ENCODE measurements around the gene ZDHHC11.
A peak's percentile ranks its signal among the peaks of the same experiment; 100 is the strongest.

The ZDHHC11 gene, protein sequence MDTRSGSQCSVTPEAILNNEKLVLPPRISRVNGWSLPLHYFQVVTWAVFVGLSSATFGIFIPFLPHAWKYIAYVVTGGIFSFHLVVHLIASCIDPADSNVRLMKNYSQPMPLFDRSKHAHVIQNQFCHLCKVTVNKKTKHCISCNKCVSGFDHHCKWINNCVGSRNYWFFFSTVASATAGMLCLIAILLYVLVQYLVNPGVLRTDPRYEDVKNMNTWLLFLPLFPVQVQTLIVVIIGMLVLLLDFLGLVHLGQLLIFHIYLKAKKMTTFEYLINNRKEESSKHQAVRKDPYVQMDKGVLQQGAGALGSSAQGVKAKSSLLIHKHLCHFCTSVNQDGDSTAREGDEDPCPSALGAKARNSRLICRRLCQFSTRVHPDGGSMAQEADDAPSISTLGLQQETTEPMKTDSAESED

DNA sequence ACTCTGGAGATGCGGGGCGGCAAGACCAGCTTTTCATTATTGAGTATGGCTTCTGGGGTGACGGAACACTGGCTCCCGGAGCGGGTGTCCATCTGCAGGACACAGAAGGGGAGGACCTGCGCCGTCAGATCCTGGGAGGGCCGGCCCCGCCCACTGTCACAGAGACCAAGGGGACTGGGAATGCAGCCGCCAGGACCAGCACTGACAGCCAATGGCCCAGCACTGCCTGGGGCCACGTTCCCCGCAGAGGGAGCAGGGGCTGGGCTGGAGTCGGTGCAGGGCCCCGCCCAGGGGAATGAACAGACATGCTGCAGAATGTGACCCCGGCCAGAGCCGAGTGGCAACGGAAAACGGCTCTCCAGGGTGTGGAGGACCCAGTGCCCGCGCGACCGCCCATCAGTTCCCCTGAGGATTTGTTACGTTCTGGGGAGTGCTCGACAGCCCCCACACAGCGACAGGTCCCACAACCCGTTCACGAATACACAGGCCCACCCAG lies at the start of gene ZDHHC11:
Gene ZDHHC11 (minus strand): TSS at position 476 of the 496 bp plus-strand sequence. CDS start 384 bp downstream, at position 92.
- no peak for DNase-seq (ENCODE audit: low spot score)

DNA sequence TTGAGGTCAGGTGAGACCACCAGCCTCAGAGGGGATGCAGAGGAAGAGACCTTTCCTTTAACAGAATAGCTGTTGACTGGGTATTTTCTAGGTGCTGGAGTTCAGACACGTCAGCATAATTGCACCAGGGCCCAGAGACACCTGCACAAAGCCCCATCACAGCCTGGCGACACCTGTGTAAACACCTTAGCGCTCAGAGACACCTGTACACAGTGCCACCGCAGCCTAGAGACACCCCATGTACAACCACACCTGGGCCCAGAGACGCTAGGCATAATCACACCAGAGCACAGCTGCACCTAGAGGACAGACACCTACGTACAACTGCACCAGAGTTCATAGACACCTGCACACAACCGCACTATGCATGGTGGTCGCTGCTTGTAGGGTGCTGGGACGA lies 42.9 kb upstream of the ZDHHC11 start:
- no peak for DNase-seq (ENCODE audit: low spot score)

DNA sequence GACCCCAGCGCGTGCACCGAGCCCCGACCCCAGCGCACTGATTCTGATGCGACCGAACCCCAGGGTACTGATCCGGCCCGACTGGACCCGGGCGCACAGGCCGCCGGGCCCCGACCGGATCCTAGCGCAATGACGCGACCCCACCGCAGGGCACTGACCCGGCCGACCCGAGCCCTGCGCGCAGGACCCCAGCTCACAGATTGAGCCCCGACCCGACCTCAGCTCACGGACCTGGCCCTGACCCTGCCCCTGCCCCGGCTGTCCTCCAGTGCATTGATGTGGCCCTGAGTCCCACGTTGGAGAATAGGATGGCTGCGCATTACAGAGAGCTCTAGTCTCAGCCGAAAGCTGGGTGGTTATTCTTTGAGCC lies 42.3 kb upstream of the ZDHHC11 start:
- DNase-seq (ENCODE audit: low spot score): no peak

DNA sequence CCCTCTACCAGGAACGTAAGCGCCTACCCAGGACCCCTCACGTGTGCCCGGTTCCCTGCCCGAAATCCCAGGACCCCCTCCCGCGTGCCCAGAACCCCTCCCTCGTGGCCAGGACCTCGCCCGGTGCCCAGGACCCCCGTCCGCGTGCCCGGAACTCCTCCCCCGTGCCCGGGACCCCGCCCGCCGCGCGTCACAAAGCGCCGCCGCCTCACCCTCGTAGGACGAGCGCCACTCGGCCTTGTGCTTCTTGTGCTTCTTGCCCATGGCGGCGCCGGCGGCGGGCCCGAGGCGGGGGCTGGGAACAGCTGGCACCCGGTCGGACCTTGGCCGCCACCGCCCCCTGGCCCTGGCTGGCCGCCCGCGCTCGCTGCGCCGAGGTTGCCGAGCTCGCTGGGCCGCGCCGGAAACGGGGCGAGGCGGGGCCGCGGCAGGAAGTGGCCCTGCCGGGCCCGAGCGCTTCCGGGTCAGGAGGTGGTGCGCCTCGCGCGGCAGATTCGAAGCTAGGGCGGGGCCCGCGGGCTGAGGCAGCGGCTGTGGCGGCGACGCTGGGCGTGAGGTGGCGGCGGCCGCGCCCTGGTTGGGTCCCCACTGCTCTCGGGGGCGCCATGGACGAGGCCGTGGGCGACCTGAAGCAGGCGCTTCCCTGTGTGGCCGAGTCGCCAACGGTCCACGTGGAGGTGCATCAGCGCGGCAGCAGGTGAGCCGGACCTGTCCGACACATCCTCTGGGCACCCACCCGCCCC lies 41.8 kb upstream of the ZDHHC11 start, which contains the start of the genes BRD9 and TRIP13:
Gene BRD9 (minus strand): TSS at position 408 of the 743 bp plus-strand sequence. CDS start 144 bp downstream, at position 264.
Gene TRIP13 (plus strand): TSS at position 491 of the 743 bp plus-strand sequence. CDS start 115 bp downstream, at position 606.
- peak; percentile 89 for DNase-seq (ENCODE audit: low spot score)

DNA sequence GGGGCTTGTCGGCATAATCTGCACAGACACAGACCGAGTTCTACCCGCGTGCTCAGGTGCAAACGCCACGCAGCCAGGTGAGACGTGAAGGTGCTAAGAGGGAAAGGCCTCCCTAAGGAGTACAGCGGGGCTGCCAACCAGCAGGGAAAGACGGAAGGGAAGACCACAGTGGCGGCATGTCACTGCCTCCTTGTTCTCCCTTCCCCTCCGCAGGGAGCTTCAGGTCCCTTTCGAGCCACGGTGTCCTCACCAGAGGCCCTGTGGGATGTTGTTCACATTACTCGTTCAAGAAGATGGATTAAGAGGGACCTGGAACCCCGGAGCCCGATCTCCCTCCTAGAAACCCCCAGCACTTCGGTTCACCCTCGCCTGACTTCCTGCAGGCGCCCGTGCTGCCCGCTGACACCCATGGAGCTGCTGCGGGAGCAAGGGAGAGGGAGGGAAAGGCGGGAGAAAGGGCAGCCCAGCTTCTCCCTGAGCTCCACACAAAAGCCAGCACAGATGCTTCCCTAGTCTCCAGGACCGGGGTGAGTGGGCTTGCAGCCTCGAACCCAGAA lies 41.1 kb upstream of the ZDHHC11 start:
- no peak for DNase-seq (ENCODE audit: low spot score)

DNA sequence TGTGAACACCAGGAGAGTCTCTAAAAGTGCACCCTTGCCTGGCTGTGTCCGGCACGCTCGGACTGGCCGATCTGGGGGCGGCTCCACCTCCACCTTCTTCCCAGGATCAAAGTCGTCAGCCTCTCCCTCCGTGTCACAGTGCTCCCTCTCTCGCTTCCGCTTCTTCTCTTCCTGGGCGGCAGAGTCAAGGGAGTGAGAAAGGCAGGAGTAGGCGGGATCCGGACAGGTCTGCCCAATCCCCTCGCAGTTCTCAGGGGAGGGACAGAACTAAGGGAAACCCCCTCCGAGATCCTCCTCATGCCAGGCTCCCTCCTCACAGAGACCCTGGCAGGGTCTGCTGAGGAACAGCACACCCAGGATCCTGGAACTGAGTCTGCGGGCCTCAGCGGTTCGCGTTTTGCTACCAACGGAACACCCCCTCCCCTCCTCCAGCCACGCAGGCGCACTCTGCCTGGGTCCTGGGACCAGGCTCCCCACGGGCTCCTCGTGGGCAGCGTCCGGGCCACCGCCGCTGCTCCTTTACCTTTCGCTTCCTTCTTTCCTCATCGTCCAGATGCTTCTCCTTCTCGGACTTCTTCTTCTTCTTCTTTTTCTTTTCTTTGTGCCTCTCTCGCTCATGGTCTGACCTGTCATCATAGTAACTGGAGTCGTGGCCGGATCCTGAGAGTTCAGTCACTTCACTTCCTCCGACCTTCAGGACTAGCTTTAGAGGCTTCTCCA lies 40.5 kb upstream of the ZDHHC11 start:
- DNase-seq (ENCODE audit: low spot score): no peak

DNA sequence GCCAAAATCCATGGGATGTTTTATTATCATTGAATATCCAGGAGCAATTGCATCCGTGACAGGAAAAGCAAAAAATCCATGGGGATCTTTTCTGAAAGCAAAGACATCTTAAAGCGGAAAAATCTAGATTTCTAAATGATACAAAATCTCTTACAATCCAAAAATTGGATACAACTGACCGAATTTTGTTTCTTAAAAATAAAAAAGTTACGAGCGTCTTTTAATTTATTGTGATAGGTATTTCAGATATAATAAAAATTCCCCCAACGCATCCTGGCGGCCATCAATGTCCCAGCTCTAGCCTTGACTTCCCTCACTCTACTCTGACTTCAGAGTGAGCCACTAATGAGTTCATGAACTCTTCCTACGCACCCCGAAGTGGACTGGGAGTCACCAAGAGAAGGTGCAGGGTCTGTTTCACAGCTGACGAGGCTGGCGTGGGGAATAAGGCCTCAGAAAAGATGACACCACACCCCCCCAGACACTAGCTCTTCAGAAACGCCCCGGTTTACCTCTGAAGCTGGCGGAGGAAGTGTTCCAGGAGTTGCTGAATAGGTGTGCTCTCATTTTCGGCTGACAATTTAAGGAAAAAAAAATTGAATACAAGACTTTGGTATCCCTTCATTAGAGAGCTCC lies 38.4 kb upstream of the ZDHHC11 start:
- DNase-seq (ENCODE audit: low spot score): no peak

DNA sequence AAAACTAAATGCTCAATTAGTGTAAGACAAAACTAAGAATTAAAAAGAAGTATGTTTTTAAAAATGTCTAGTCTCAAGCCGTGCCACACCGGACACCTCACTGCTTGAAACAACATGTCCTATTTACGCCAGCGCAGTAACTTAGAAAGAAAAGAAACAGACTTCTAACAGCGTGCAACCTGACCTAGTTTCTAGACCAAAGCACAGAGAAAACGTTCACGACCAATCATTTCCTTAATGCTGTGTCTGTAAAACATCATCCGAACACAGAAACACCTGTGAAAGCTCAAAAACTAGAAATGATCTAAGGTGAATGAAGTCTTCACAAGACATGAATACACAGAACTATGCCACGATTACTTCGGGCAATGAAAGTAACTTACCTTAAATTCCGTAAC lies 37.9 kb upstream of the ZDHHC11 start:
- DNase-seq (ENCODE audit: low spot score): no peak

DNA sequence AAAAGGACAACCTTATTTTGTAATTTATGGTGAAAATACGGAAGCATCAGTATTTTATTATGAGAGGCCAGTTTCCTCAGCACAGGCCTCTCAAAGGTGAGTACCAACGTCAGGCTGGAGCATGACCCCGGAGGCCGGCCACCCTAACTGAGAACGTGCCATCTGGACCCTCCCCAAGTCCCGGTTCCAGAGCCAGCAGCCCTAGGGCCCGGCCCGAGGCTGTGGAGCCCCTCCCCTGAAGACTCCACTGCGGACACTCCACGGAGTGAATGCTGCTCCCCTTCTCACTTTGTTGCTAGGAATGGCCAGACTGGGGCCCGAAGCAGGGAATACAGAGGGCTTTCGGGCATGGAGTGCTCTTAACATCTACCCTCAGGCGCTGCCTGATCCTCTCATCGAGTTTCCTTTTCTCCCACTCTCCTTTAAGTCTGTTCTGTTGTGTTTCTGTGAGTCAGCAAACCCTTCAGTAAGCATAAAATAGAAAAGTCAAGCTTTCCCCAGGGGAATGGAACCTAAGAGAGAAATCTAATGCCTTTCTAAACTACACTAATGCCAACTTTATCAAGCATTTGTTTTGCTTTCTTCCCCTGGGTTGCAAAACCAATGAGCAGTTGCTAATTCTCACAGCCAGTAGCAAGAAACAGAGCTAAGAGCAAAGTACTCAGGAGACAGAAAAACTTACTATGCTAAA lies 37.3 kb upstream of the ZDHHC11 start:
- no peak for DNase-seq (ENCODE audit: low spot score)

DNA sequence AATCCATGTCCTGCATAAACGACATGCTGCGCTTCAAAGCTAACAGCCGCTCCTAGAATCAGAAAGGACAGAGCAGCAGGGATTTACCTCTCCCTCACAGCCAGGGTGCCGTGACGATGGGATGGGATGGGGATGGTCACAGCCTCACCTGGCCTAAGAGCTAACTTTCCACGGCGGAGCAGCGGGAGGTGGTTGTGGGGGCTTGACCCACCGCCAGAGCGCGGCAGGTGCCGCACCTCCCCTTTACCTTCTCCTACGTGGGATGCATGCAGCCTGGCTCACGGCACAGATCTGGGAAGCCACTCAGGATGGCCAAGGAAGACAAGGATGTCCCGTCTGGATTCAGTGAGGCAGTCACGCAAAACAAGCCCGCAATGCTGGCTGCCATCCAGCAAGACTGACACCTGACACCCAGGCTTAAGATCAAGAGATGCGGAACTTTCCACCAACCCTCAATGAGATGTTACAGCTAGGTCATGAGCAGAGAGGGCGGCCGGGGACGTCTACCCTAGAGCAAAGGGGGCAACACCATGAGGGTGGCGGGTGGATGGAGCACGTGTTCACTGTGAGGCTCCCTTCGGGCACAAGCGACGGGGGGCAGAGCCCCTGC lies 36.0 kb upstream of the ZDHHC11 start:
- no peak for DNase-seq (ENCODE audit: low spot score)

DNA sequence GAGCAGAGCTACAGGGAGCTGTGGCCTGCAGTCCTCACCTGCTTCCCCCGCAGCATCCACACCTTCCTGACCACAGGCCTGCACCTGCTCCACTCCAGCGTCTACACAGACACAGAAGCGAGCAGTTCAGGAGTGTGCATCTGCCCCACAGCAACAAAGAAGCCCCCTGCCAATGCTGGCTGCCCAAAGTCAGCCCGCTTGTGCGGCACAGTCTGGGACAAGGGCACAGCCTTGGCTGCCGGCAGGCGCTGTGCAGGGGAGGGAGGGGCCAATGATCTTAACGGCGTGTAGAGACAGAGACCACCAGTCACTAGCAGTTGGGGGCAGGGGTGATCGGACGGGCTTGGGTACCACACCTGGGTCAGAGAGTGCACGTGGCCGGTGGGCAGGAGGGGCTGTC lies 35.2 kb upstream of the ZDHHC11 start:
- no peak for DNase-seq (ENCODE audit: low spot score)

DNA sequence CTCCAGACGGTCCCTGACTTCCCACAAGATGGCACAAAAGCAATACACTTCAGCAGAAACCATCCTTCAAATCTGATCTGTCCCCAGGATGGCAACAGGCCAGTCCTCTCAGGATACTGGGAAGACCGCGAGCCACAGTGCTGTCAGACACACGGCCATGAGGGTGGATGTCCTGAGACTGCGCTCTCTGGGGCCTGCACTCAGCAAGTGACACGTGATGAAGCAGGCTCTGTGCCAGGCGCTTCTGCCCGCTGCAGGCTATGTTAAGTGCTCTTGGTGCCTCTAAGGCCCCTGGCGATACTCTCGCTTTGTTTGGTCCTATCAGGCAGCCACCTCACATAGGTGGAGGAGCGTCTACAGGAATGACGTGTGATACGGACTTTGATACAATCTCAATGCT lies 34.7 kb upstream of the ZDHHC11 start:
- DNase-seq (ENCODE audit: low spot score): no peak

DNA sequence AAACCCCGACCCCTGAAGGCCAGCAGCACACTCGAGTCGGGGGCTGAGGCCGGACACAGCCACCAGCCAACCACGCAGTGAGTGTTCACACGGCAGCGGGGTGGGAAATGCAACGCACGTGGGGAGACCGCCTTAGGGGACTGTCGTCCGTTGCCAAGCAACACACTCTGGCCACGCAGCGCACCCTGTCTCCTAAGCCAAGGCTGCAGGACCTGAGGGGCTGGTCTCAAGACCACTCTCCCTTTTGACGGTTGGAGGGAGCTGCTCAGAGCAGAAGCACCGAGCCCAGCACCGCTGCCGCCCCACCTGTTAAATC lies 34.3 kb upstream of the ZDHHC11 start:
- DNase-seq (ENCODE audit: low spot score): no peak

DNA sequence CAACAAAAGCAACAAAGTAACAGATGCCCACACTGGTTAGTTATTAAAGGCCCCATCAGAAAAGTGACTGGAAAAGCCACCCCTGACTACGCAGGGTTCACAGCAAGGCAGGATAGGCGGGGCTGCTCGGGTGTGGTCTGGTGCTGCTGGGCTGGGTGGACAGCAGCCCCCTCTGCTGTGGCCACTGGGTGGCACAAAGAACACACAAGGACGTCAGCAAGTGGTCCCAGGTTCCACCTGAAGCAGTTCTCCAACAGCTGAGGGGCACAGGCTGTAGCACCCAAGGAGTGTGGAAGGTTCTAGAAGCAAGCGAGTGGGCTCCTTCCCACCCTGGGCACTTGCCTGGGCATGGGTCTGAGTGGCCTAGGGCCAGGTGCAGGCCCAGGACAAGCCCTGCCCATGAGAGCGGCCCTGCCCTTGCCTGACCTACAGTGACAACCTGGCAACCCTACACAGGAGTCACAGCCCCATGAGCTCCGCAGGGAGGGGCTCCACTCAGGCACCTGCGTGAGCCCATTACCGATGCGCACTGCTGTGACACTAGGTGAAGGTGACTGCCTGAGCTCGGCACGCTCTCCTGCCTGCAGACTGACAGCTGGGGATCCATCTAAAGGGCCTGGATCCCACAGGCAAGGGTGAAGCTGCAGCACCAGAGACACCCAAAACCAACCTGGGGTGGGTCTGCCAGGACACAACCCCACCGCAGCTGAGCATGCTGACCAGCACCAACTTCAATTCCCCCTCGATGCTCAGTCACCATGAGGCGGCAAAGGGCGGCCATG lies 33.8 kb upstream of the ZDHHC11 start:
- DNase-seq (ENCODE audit: low spot score): no peak

DNA sequence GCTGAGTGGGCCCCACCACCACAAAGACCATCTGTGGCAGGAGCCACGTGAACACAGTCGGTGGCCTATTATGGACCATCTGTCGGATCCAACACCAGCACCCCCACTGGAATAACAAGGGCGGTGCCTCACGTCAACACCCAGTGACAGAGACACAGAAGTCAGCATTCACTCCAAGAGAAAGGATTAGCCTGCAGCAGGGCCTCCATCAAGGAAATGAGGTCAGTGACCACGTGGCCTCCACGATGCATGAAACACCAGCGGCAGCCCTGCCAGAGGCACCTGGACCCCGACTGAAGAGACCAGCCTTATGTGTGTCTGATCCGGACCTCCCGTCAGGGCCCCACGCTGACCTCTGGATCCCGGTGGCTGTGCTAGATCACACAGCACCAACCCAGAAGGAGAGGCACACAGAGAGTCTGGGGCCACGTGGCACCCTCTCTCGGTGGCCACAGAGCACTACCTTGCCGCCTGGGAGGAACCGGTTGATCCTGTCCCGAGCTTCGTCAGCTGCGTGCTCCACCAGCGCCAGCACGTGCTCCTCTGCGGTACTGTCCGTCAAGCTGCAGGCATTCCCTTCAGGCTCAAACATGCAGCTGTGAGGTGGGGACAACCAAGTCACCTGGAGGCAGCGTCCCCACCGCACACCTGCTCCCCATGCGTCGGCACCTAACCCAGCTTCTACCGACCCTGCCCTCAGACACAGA lies 32.8 kb upstream of the ZDHHC11 start:
- DNase-seq (ENCODE audit: low spot score): no peak

DNA sequence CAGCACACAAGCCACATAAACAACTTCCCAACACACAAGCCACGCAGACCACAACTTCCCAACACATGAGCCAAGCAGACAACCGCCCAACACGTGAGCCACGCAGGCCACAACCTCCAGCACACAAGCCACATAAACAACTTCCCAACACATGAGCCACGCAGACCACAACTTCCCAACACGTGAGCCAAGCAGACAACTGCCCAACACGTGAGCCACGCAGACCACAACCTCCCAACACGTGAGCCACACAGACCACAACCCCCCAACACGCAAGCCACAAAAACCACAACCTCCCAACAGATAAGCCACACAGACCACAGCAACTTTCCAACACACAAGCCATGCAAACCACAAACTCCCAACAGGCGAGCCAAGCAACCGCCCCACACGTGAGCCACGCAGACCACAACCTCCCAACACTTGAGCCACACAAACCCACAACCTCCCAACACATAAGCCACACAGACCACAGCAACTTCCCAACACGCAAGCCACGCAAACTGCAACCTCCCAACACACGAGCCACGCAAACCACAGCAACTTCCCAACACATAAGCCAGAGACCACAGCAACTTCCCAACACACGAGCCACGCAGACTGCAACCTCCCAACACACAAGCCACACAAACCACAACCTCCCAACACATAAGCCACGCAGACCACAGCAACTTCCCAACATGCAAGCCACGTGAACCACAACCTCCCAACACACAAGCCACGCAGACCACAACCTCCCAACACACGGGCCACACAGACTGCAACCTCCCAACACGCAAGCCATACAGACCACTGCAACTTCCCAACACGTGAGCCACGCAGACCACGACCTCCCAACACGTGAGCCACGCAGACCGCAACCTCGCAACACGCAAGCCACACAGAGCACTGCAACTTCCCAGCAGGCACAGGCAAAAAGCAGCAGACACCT lies 31.7 kb upstream of the ZDHHC11 start:
- DNase-seq (ENCODE audit: low spot score): no peak

DNA sequence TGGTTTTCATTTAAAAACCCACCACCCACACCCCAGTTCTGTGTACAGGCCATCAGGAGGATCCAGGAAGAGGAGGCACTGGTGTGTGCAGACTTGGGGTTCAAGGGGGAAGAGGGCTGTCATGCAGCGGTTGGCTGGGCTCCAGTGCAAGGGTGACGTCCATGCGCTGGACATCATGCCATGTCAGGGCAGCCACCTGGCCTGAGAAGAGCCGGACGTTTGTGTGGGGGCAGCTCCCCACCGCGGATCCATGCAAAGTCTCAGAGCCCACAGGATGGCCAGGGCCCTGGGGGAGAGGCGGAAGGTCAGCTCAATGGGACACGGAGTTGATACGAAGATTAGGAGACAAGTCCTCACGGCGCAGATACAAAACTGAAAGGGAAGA lies 30.8 kb upstream of the ZDHHC11 start:
- no peak for DNase-seq (ENCODE audit: low spot score)
